Gastrocnemius medialis (tissue), 4 donors: Measurements from ENCODE around the gene DSCAML1.

Experiments
- CTCF ChIP-seq, 5 experiments: fragments of 450-650 bp in 3 of 5; fragments of 200-600 bp in 2 of 5; sonication (generic) in 2 of 5; IDR thresholded peaks in 4 of 5; conservative IDR thresholded peaks in 1 of 5; 1 replicate in 4 of 5; 2 replicates in 1 of 5; pipeline ENCODE4 v1.5.1; 2016 to 2019; ENCODE audit warnings: antibody characterized with exemption in 5 of 5, mild to moderate bottlenecking in 3 of 5, moderate library complexity in 3 of 5
- POLR2A ChIP-seq, 2 donors: fragments of 450-650 bp; IDR thresholded peaks; one replicate each; pipeline ENCODE4 v1.6.1; 2017; ENCODE audit warnings: antibody characterized with exemption in 2 of 2, mild to moderate bottlenecking in 2 of 2, moderate library complexity in 2 of 2

- TF ChIP-seq CTCF (IDR thresholded peaks at IDR 0.05 in 4 of 5, conservative IDR thresholded peaks at IDR 0.05 in 1 of 5) (no peak), POLR2A (IDR thresholded peaks at IDR 0.05) (no peak)
Observed at GRCh38 chr11:117691218-117691514, 105.8 kb downstream of the DSCAML1 start.
